Keratinocyte (primary cell): ENCODE data around the gene C2CD4A. TPM values are rescaled to one million over a fixed set of nuclear protein-coding genes. Genes with fewer than 3 reads are reported as not detected.

Source experiments
- DNase-seq: peaks from one replicate; pipeline ENCODE4 v3.0.0-alpha.2; 2011; ENCODE audit warnings: low read depth, missing footprints, low spot score
- FAIRE-seq: peaks from 2 replicates; lab custom pipeline; 2011; peaks lifted over from hg19 to GRCh38; lab: Jason Lieb, UNC
- H2AFZ ChIP-seq: 2 replicates; pipeline ENCODE4 v1.6.0; 2012; ENCODE audit warnings: low read length, control low read depth, inconsistent platforms; ENCODE audit not compliant: control insufficient read depth
- H3K27ac ChIP-seq: 2 replicates; pipeline ENCODE4 v1.5.1; 2011; ENCODE audit warnings: low read length; ENCODE audit not compliant: control insufficient read depth, insufficient read depth
- H3K27me3 ChIP-seq: 3 replicates; pipeline ENCODE4 v1.6.0; 2011; ENCODE audit warnings: low read length; ENCODE audit not compliant: control insufficient read depth, insufficient read depth; ENCODE audit errors: extremely low read depth
- H3K36me3 ChIP-seq, 2 experiments: 2 replicates in 1 of 2; 3 replicates in 1 of 2; pipeline ENCODE4 v1.5.1; 2011; ENCODE audit warnings: low read length in 2 of 2, mild to moderate bottlenecking in 1 of 2; ENCODE audit not compliant: control insufficient read depth in 2 of 2, insufficient read depth in 2 of 2; ENCODE audit errors: extremely low read depth in 1 of 2
- H3K4me1 ChIP-seq: 3 replicates; pipeline ENCODE4 v1.5.1; 2011; ENCODE audit warnings: low read length; ENCODE audit not compliant: control insufficient read depth, insufficient read depth; ENCODE audit errors: extremely low read depth
- H3K4me2 ChIP-seq: 3 replicates; pipeline ENCODE4 v1.6.0; 2011; ENCODE audit warnings: low read depth, low read length; ENCODE audit not compliant: control insufficient read depth, insufficient read depth; ENCODE audit errors: extremely low read depth
- H3K4me3 ChIP-seq, 3 experiments: fragments of 200-600 bp in 1 of 3; sonication (generic) in 1 of 3; 2 replicates in 2 of 3; 3 replicates in 1 of 3; pipeline ENCODE4 v1.5.1; 2011 to 2016; ENCODE audit warnings: low read length in 3 of 3, mild to moderate bottlenecking in 3 of 3, control low read depth in 2 of 3, inconsistent platforms in 1 of 3, low read depth in 1 of 3, mixed read lengths in 1 of 3, mixed run types in 1 of 3, moderate library complexity in 1 of 3; ENCODE audit not compliant: control insufficient read depth in 2 of 3, insufficient read depth in 2 of 3; ENCODE audit errors: extremely low read depth in 1 of 3
- H3K79me2 ChIP-seq: 2 replicates; pipeline ENCODE4 v1.6.0; 2012; ENCODE audit warnings: low read length; ENCODE audit not compliant: control insufficient read depth, insufficient read depth
- H3K9ac ChIP-seq: 3 replicates; pipeline ENCODE4 v1.6.0; 2011; ENCODE audit warnings: low read length; ENCODE audit not compliant: control insufficient read depth, insufficient read depth; ENCODE audit errors: extremely low read depth
- H3K9me1 ChIP-seq: 3 replicates; pipeline ENCODE4 v1.6.0; 2011; ENCODE audit warnings: low read length; ENCODE audit not compliant: control insufficient read depth, insufficient read depth; ENCODE audit errors: extremely low read depth
- H3K9me3 ChIP-seq: 2 replicates; pipeline ENCODE4 v1.5.1; 2012; ENCODE audit warnings: low read depth, low read length; ENCODE audit not compliant: control insufficient read depth
- H4K20me1 ChIP-seq: 3 replicates; pipeline ENCODE4 v1.6.0; 2011; ENCODE audit warnings: low read length; ENCODE audit not compliant: control insufficient read depth, insufficient read depth; ENCODE audit errors: extremely low read depth
- CTCF ChIP-seq, 3 experiments: IDR thresholded peaks in 1 of 3; conservative IDR thresholded peaks in 1 of 3; optimal IDR thresholded peaks in 1 of 3; 2 replicates in 2 of 3; 3 replicates in 1 of 3; pipeline versions ENCODE3 to v1.5.1; 2011; ENCODE audit warnings: low read length in 3 of 3, mild to moderate bottlenecking in 3 of 3, moderate library complexity in 2 of 3, control low read depth in 1 of 3, inconsistent platforms in 1 of 3; ENCODE audit not compliant: insufficient read depth in 2 of 3; ENCODE audit errors: extremely low read depth in 1 of 3
- EZH2 ChIP-seq: IDR thresholded peaks from one replicate; pipeline ENCODE4 v1.6.1; 2012; ENCODE audit warnings: inconsistent platforms, mild to moderate bottlenecking, low read length, moderate library complexity
- dilution Hi-C: fragments of 300-500 bp; cut with MboI; formaldehyde crosslinking; loops from one replicate; pipeline ENCODE4 v1.7.0; 2020; ENCODE audit warnings: low sequenced_read_pairs; ENCODE audit not compliant: extremely low pct_ligation_motif_present
- polyA plus RNA-seq, 5 experiments: library from polyadenylated mRNA; depleted of rRNA in 3 of 5; stranded (reverse) in 3 of 5; stranded (forward) in 1 of 5; unstranded in 1 of 5; fragments of >200 nt; gene quantifications; 1 replicate in 1 of 5; 2 replicates in 3 of 5; 3 replicates in 1 of 5; pipeline versions ENCODE4 v1.2.1 to v1.2.3, GENCODE V29; 2011 to 2012; ENCODE audit warnings: missing spikeins in 2 of 5, low read depth in 1 of 5, low replicate concordance in 1 of 5

Gene C2CD4A
- polyA plus RNA-seq, 1 donor (not counting 4 experiments of a cell fraction or from before 2014, with no cell fraction given), result not detected

GRCh38 chr15:62069551-62069950, 2.8 kb downstream of the C2CD4A start:
- H3K27me3 ChIP-seq, result peaks cover 5% of the 10 kb centered on the region
- H3K9me1 ChIP-seq, result no peaks in the 10 kb centered on the region
- peaks cover 10% of the 10 kb centered on the region for H3K4me1 ChIP-seq
- H4K20me1 ChIP-seq, result no peaks in the 10 kb centered on the region
- DNase-seq, result no peak
- dilution Hi-C loops, result no loop called here
- no peak overlapping the region for H2AFZ ChIP-seq
- no peak overlapping the region for H3K4me3 ChIP-seq
- H3K4me2 ChIP-seq, result no peak overlapping the region
- H3K36me3 ChIP-seq, result no peaks in the 10 kb centered on the region
- FAIRE-seq, result no peak
- no peaks in the 10 kb centered on the region for H3K79me2 ChIP-seq
- no peak overlapping the region for H3K9ac ChIP-seq
- H3K27ac ChIP-seq, result no peak overlapping the region
- no peaks in the 10 kb centered on the region for H3K9me3 ChIP-seq
- TF ChIP-seq EZH2 (no peak), CTCF (optimal IDR thresholded peaks at IDR 0.05 in 1 of 3, IDR thresholded peaks at IDR 0.05 in 1 of 3, conservative IDR thresholded peaks at IDR 0.05 in 1 of 3; ENCODE audit: extremely low read depth in 1 of 3, insufficient read depth in 2 of 3, low read length in 3 of 3) (no peak)

GRCh38 chr15:62071711-62072308, 5.0 kb downstream of the C2CD4A start:
- Histone ChIP-seq H3K4me2 (no peak overlapping the region), H2AFZ (no peak overlapping the region), H3K27ac (no peak overlapping the region), H3K9ac (no peak overlapping the region), H3K9me3 (no peaks in the 10 kb centered on the region), H3K9me1 (no peaks in the 10 kb centered on the region), H3K36me3 (no peaks in the 10 kb centered on the region), H3K4me1 (peaks cover 15% of the 10 kb centered on the region), H4K20me1 (no peaks in the 10 kb centered on the region), H3K4me3 (no peak overlapping the region), H3K79me2 (no peaks in the 10 kb centered on the region), H3K27me3 (peaks cover 5% of the 10 kb centered on the region)
- dilution Hi-C loops, result no loop called here
- FAIRE-seq (no peak), DNase-seq (no peak)
- no peak for TF ChIP-seq EZH2
- peak in 2 of 3 experiments; percentile 39 to 41 for TF ChIP-seq CTCF (optimal IDR thresholded peaks at IDR 0.05 in 1 of 3, IDR thresholded peaks at IDR 0.05 in 1 of 3, conservative IDR thresholded peaks at IDR 0.05 in 1 of 3; ENCODE audit: extremely low read depth in 1 of 3, insufficient read depth in 2 of 3, low read length in 3 of 3)
